Endothelial cell of umbilical vein (primary cell): ENCODE results near the gene NXPH4. TPM values are rescaled to one million over a fixed set of nuclear protein-coding genes. Genes with fewer than 3 reads are reported as not detected.

ENCODE experiments used
- BruUV-seq: library from RNA; stranded (reverse); fragments of 400-500 nt; replicated peaks from 2 replicates; lab custom pipeline; 2021; lab: Mats Ljungman, UMichigan
- CTCF ChIA-PET: fragments of 300-600, 350-600 bp; sonication (Branson Sonifier 250); formaldehyde crosslinking; loops from one replicate; lab custom pipeline; 2021; ENCODE audit warnings: antibody characterized with exemption, inconsistent platforms; lab: Charles Lee
- POLR2A ChIA-PET: fragments of 300-600, 350-600 bp; sonication (Branson Sonifier 250); formaldehyde crosslinking; loops from one replicate; lab custom pipeline; 2021; ENCODE audit warnings: antibody characterized with exemption, inconsistent platforms; lab: Charles Lee
- DNase-seq: peaks from one replicate; pipeline ENCODE4 v3.0.0-alpha.2; 2011; ENCODE audit warnings: low read depth, low spot score
- FAIRE-seq: peaks from 2 replicates; lab custom pipeline; 2011; peaks lifted over from hg19 to GRCh38; lab: Jason Lieb, UNC
- H2AFZ ChIP-seq: 2 replicates; pipeline ENCODE4 v1.6.0; 2012; ENCODE audit warnings: low read depth, low read length, control low read depth, inconsistent platforms
- H3K27ac ChIP-seq: 2 replicates; pipeline ENCODE4 v1.5.1; 2011; ENCODE audit warnings: low read depth, mild to moderate bottlenecking, control low read depth, low read length, moderate library complexity; ENCODE audit not compliant: insufficient read depth
- H3K27me3 ChIP-seq, 2 experiments: 2 replicates each; pipeline versions ENCODE4 v1.6.0 to v1.6.1; 2011; ENCODE audit warnings: low read length in 2 of 2, mixed read lengths in 1 of 2; ENCODE audit not compliant: control insufficient read depth in 2 of 2, insufficient read depth in 2 of 2
- H3K36me3 ChIP-seq, 2 experiments: 2 replicates in 1 of 2; 3 replicates in 1 of 2; pipeline ENCODE4 v1.5.1; 2011; ENCODE audit warnings: low read length in 2 of 2, mild to moderate bottlenecking in 1 of 2, moderate library complexity in 1 of 2; ENCODE audit not compliant: control insufficient read depth in 2 of 2, insufficient read depth in 2 of 2; ENCODE audit errors: extremely low read depth in 1 of 2
- H3K4me1 ChIP-seq: 3 replicates; pipeline ENCODE4 v1.5.1; 2011; ENCODE audit warnings: mild to moderate bottlenecking, low read length; ENCODE audit not compliant: control insufficient read depth, insufficient read depth; ENCODE audit errors: extremely low read depth
- H3K4me2 ChIP-seq: 2 replicates; pipeline ENCODE4 v1.6.1; 2011; ENCODE audit warnings: low read length, control low read depth, mixed read lengths; ENCODE audit not compliant: insufficient read depth
- H3K4me3 ChIP-seq, 3 experiments: fragments of 200-600 bp in 1 of 3; sonication (generic), shearing (Covaris generic) in 1 of 3; replicated peaks in 1 of 3; 2 replicates each; pipeline ENCODE4 v1.5.1; 2011 to 2016; ENCODE audit warnings: control low read depth in 3 of 3, low read length in 3 of 3, mild to moderate bottlenecking in 2 of 3, inconsistent platforms in 1 of 3, low read depth in 1 of 3, moderate library complexity in 1 of 3; ENCODE audit not compliant: insufficient read depth in 1 of 3
- H3K79me2 ChIP-seq: 2 replicates; pipeline ENCODE4 v1.6.0; 2012; ENCODE audit warnings: low read length, inconsistent platforms; ENCODE audit not compliant: control insufficient read depth, insufficient read depth
- H3K9ac ChIP-seq: replicated peaks from 2 replicates; pipeline ENCODE3; 2011; ENCODE audit warnings: low read length, control low read depth; ENCODE audit not compliant: insufficient read depth; ENCODE audit errors: extremely low read depth
- H3K9me1 ChIP-seq: replicated peaks from 3 replicates; pipeline ENCODE4 v1.6.0; 2011; ENCODE audit warnings: mild to moderate bottlenecking, low read length; ENCODE audit not compliant: control insufficient read depth, insufficient read depth; ENCODE audit errors: extremely low read depth
- H3K9me3 ChIP-seq: replicated peaks from 2 replicates; pipeline ENCODE4 v1.5.1; 2012; ENCODE audit warnings: low read length, inconsistent platforms; ENCODE audit not compliant: control insufficient read depth, insufficient read depth
- H4K20me1 ChIP-seq: replicated peaks from 2 replicates; pipeline ENCODE3; 2011; ENCODE audit warnings: mild to moderate bottlenecking, low read length; ENCODE audit not compliant: control insufficient read depth, insufficient read depth; ENCODE audit errors: extremely low read depth
- EZH2 ChIP-seq: IDR thresholded peaks from 2 replicates; pipeline ENCODE4 v1.6.1; 2012; ENCODE audit warnings: borderline replicate concordance, low read depth, mild to moderate bottlenecking, moderate library complexity, low read length, inconsistent platforms; ENCODE audit not compliant: severe bottlenecking
- FOS ChIP-seq: IDR thresholded peaks from 2 replicates; pipeline ENCODE4 v1.6.1; 2011; ENCODE audit warnings: mild to moderate bottlenecking, low read length, moderate library complexity, borderline replicate concordance; ENCODE audit not compliant: insufficient read depth
- GATA2 ChIP-seq: IDR thresholded peaks from 2 replicates; pipeline ENCODE4 v1.7.0; 2011; ENCODE audit warnings: low read depth, mild to moderate bottlenecking, moderate library complexity, mixed read lengths, low read length; ENCODE audit not compliant: insufficient read length, insufficient read depth
- JUN ChIP-seq: IDR thresholded peaks from 2 replicates; pipeline ENCODE4 v1.6.1; 2011; ENCODE audit warnings: borderline replicate concordance, low read depth; ENCODE audit not compliant: insufficient read length, insufficient read depth
- MYC ChIP-seq: IDR thresholded peaks from one replicate; pipeline ENCODE4 v1.6.1; 2011; ENCODE audit warnings: mild to moderate bottlenecking, low read depth, low read length
- POLR2A ChIP-seq: IDR thresholded peaks from 2 replicates; pipeline ENCODE4 v1.6.1; 2012; ENCODE audit warnings: low read depth, mild to moderate bottlenecking, control low read depth, low read length
- POLR2AphosphoS5 ChIP-seq: IDR thresholded peaks from 2 replicates; pipeline ENCODE4 v1.6.1; 2012; ENCODE audit warnings: low read depth, mild to moderate bottlenecking, control low read depth, low read length, moderate library complexity; ENCODE audit not compliant: insufficient read depth
- dilution Hi-C: fragments of 300-500 bp; cut with MboI; formaldehyde crosslinking; loops from one replicate; pipeline ENCODE4 v1.15.0; 2019; ENCODE audit warnings: low sequenced_read_pairs; ENCODE audit not compliant: extremely low pct_ligation_motif_present
- intact Hi-C: fragments of 100-400 bp; cut with micrococcal nuclease; formaldehyde crosslinking; loops from one replicate; pipeline ENCODE4 v1.10.0; 2022
- polyA plus RNA-seq, 4 experiments: library from polyadenylated mRNA; depleted of rRNA in 3 of 4; stranded (reverse) in 3 of 4; unstranded in 1 of 4; fragments of >200 nt; gene quantifications; 2 replicates each; pipeline versions ENCODE4 v1.2.1 to v1.2.3, GENCODE V29; 2011 to 2012; ENCODE audit warnings: missing spikeins in 1 of 4
- total RNA-seq: library from RNA; stranded (reverse); gene quantifications from 2 replicates; pipeline ENCODE4 v1.2.3, GENCODE V29; 2021
- TF ChIP-seq, protein P1 (sequence below): IDR thresholded peaks from 2 replicates; pipeline ENCODE4 v1.6.1; 2011; ENCODE audit not compliant: insufficient read depth, insufficient read length
- TF ChIP-seq, protein P2 (sequence below), 2 donors: IDR thresholded peaks; 1 replicate in 1 of 2; 2 replicates in 1 of 2; pipeline ENCODE4 v1.5.1; 2011; ENCODE audit warnings: low read length in 2 of 2, mild to moderate bottlenecking in 2 of 2, moderate library complexity in 2 of 2, control low read depth in 1 of 2, inconsistent platforms in 1 of 2, low read depth in 1 of 2; ENCODE audit not compliant: insufficient read depth in 1 of 2; ENCODE audit errors: extremely low read depth in 1 of 2

The NXPH4 gene
- total and polyA plus RNA-seq, 2 donors (not counting 3 experiments of a cell fraction or from before 2014, with no cell fraction given) = 0.07 TPM; not detected in 1

DNA sequence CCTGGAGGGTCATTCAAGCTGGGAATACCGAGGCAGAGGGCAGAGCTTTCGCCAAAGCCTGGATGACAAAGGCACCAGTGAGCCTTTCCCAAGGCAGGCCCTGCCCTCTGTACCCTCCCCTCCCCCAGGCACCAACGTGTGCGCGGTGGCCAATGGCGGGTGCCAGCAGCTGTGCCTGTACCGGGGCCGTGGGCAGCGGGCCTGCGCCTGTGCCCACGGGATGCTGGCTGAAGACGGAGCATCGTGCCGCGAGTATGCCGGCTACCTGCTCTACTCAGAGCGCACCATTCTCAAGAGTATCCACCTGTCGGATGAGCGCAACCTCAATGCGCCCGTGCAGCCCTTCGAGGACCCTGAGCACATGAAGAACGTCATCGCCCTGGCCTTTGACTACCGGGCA lies 31.2 kb upstream of the NXPH4 start:
- CTCF ChIA-PET = interaction anchor here (0.8 to 10.3 kb wide), 10 partner anchors 11 to 116 kb away, joined by 3 to 164 read pairs (median 6); partner anchors contain the start of genes LRP1 and NEMP1
- H2AFZ ChIP-seq = no peak overlapping the region
- peaks cover 2 to 5% of the 10 kb centered on the region in 2 experiments for H3K27me3 ChIP-seq
- no peak overlapping the region for H3K4me3 ChIP-seq
- no peaks in the 10 kb centered on the region for H4K20me1 ChIP-seq
- intact Hi-C loops (no loop called here), dilution Hi-C loops (no loop called here)
- FAIRE-seq (no peak), DNase-seq (no peak)
- POLR2A ChIA-PET = no interaction called here
- BruUV-seq = no TSS peak
- no peaks in the 10 kb centered on the region for H3K9me3 ChIP-seq
- no peaks in the 10 kb centered on the region for H3K4me1 ChIP-seq
- no peak overlapping the region for H3K27ac ChIP-seq
- no peaks in the 10 kb centered on the region for H3K79me2 ChIP-seq
- H3K9ac ChIP-seq = no peak overlapping the region
- TF ChIP-seq GATA2 (no peak), EZH2 (no peak), FOS (no peak), MYC (no peak), POLR2A (no peak), JUN (no peak), POLR2AphosphoS5 (no peak)
- TF ChIP-seq, protein P1, sequence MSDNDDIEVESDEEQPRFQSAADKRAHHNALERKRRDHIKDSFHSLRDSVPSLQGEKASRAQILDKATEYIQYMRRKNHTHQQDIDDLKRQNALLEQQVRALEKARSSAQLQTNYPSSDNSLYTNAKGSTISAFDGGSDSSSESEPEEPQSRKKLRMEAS = no peak
- TF ChIP-seq, protein P2, sequence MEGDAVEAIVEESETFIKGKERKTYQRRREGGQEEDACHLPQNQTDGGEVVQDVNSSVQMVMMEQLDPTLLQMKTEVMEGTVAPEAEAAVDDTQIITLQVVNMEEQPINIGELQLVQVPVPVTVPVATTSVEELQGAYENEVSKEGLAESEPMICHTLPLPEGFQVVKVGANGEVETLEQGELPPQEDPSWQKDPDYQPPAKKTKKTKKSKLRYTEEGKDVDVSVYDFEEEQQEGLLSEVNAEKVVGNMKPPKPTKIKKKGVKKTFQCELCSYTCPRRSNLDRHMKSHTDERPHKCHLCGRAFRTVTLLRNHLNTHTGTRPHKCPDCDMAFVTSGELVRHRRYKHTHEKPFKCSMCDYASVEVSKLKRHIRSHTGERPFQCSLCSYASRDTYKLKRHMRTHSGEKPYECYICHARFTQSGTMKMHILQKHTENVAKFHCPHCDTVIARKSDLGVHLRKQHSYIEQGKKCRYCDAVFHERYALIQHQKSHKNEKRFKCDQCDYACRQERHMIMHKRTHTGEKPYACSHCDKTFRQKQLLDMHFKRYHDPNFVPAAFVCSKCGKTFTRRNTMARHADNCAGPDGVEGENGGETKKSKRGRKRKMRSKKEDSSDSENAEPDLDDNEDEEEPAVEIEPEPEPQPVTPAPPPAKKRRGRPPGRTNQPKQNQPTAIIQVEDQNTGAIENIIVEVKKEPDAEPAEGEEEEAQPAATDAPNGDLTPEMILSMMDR (IDR thresholded peaks at IDR 0.05; ENCODE audit: extremely low read depth in 1 of 2, insufficient read depth in 1 of 2, low read depth in 1 of 2, low read length in 2 of 2) = no peak
- H3K4me2 ChIP-seq = no peak overlapping the region
- H3K9me1 ChIP-seq = no peaks in the 10 kb centered on the region
- no peaks in the 10 kb centered on the region for H3K36me3 ChIP-seq
